Muscle of arm (tissue), 12 donors: ENCODE results near the gene LRRC45. TPM values are rescaled to one million over a fixed set of nuclear protein-coding genes. Genes with fewer than 3 reads are reported as not detected.

Experiments used
- DNase-seq: peaks from one replicate; pipeline ENCODE4 v3.0.0-alpha.2; 2013
- polyA plus RNA-seq, 12 donors: library from polyadenylated mRNA; unstranded; fragments of 120-200 nt; gene quantifications; one replicate each; pipeline ENCODE4 v1.2.1, GENCODE V29; 2013; ENCODE audit not compliant: insufficient read length in 12 of 12

The LRRC45 gene
- polyA plus RNA-seq, 12 donors = 6.3 to 31.7 (median 8.0) TPM; not detected in 1

- no peak for DNase-seq
Observed at GRCh38 chr17:82049521-82049971, 26.4 kb downstream of the LRRC45 start.

- no peak for DNase-seq
Observed at GRCh38 chr17:82050152-82050760, 27.2 kb downstream of the LRRC45 start.

- no peak for DNase-seq
Observed at GRCh38 chr17:82050761-82051641, 27.9 kb downstream of the LRRC45 start.

GRCh38 chr17:82051776-82052637, 28.9 kb downstream of the LRRC45 start, which contains the start of the genes GPS1 and RFNG:
Gene GPS1 (plus strand): TSS chr17:82051898. CDS start chr17:82051932, 34 bp downstream.
Gene RFNG (minus strand): TSS chr17:82051811. CDS start chr17:82051766, 45 bp downstream.
- DNase-seq = peak; percentile 60

- DNase-seq = no peak
Observed at GRCh38 chr17:82052638-82053059, 29.5 kb downstream of the LRRC45 start.

GRCh38 chr17:82053130-82053529, 30.0 kb downstream of the LRRC45 start:
- DNase-seq = no peak

- DNase-seq = no peak
Observed at GRCh38 chr17:82053556-82054263, 30.6 kb downstream of the LRRC45 start.

GRCh38 chr17:82054351-82055022, 31.4 kb downstream of the LRRC45 start:
- no peak for DNase-seq

DNA sequence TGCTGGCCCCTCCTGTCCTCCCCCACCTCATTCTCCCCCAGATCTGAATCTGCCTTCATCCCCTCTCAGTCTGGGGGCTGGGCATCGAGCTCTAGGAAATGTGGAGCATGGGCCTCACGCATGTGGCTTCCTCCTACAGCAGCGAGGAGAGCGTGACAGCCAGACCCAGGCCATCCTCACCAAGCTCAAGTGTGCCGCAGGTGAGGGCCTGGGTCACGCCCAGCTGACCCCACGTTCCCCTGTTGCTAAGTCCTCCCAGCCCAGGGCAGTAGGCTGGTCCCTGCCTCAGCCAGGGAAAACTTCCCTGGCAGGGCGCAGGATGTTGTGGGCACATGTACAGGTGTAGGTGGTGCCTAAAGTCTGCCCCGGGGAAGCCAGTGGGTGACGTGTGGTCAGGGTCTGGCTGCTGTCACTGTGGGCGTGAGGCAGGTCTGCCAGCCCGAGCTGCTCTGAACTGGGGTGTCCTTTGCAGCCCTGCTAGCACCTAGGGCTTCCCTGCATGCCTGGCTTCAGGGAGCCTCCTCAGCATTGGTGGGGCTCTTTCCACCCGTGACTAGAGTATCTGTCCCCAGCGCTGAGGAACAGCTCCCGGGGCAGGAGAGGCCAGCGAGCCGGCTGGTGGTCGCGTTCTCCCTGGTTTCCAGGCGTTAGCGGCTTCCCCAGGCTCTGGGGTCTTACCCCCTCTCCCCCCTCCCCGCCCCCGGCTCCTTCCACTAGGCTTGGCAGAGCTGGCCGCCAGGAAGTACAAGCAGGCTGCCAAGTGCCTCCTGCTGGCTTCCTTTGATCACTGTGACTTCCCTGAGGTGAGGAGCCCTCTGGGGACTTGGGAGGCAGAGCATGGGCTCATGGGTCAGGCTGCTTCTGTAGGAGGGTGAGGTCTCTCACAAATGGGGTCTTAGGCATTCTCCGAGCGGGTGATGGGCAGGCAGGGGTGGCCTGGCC, 32.2 kb downstream of the LRRC45 start:
- DNase-seq = no peak

- no peak for DNase-seq
Observed at GRCh38 chr17:82055965-82056728, 33.0 kb downstream of the LRRC45 start.

DNA sequence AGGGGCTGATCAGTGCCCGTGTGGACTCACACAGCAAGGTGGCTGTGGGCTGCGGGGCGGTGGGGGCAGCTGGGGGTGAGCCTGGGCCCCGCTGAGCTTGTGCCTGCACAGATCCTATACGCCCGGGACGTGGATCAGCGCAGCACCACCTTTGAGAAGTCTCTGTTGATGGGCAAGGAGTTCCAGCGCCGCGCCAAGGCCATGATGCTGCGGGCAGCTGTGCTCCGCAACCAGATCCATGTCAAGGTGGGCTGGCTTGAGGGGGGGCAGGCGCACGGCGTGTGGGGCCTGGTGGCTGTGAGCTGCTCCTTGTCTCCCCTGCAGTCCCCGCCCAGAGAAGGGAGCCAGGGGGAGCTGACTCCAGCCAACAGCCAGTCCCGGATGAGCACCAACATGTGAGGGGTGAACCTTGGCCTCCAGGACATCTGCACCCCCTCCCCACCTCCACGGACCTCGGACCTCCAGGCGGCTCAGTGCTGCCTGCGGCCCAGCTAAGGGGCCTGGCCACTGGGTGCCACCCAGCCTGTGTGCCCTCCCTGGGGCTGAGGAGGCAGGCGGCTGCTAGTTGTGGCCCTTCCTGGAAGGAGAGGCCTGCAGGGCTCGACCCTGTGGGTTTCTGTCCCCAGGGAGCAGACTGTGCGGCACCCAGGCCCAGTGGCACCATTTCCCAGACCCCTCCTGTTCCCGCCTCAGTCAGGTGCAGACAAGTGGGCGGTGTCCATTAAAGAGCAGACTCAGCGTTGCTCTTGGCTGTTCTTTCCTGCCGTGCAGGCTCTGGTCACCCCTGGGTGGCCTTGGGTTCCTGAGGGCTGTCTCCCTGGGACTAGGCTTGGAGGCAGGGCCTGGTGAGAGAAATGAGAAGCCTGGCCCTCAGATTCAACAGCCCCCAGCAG, 33.9 kb downstream of the LRRC45 start:
- DNase-seq = no peak

DNA sequence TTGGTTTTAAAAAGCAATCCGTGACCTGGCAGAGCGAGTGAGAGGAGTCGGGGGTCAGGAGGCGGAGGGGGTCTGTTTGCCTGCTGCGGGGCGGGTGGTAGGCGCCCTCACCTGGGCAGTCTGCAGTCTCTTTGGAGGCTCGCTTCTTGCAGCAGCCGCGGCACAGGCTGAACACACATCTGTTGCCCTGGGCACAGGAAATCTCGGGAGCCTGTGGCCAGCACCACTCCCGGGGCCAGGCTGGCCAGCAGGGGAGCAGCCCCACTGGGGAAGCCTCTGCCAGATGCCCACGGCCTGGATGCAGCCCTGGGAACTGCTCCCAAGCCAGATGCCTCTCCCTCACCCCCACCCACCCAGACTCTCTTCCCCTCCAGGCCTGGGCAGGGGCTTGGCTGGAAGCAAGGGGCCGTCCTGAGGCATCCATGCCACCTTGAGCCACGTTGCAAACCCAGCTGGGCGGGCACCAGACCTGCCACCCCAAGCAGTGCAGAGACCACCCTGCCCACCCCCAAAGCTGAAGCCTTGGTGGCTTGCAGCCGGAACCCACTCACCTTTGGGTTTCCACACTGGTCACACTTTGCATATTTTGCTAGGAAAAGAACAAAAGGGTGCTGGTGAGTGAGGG, 35.2 kb downstream of the LRRC45 start:
- no peak for DNase-seq

DNA sequence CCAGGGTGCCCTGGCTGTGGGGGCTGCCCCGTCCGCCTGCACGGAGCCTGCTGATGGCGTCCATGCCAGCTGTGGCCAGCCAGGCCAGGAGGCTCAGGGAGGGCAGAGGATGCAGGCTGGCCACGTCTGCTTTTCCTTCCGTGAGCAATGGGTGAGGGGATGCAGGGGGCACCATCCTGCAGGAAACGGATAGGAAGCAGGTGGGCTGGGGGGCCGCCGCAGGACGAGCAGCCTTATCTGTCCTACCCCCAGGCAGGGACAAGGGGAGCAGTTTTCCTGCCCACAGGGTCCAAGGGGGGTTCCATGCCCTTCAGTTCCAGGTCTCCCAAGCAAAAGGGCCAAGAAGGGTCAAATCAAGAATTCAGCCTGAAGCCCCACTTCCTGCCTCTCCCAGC, 35.7 kb downstream of the LRRC45 start:
- DNase-seq = no peak

- no peak for DNase-seq
Observed at GRCh38 chr17:82059272-82060000, 36.3 kb downstream of the LRRC45 start.

DNA sequence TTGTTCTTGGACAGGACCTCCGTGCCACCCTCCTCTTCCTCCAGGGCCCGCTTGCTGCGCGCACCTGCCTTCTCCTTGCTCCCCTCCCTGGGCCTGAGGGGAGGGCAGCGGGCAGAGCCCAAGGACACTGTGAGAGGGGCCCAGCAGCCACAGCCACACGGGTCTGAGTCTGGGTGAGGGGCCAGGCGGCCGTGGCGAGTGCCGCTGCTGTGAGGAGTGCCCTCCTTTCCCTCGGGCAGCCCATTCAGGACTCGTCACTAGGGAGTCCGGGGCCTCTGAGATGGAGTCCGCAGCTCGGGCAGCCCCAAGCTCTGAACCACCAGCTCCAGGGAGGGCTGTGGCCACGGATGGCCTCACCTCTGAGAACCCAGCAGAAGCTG, 36.9 kb downstream of the LRRC45 start:
- DNase-seq = no peak

DNA sequence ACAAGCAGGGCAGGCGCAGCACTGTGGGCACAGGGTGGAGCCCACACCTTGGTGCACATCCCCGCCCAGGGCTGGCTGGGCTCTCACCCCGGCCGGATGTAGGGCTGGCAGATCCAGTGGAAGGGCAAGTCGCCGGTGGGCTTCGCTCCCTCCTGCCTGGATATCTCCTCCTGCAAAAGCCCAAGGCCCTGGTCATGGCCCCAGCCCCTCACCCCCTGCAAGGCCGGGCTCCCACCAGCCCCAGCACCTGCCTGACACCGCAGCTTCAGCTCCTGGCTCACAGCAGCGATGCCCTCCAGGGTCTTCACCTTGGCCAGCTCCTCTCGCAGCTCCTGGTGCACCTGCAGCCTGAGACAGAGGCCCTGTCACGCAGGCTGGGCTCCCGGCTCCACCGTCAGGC, 37.5 kb downstream of the LRRC45 start:
- no peak for DNase-seq
